ENCODE measurements around the gene POLE3. TPM values are rescaled to one million over a fixed set of nuclear protein-coding genes. Genes with fewer than 3 reads are reported as not detected.

POLE3 gene
- total RNA-seq, 6 experiments from 2014 or later = 13.8 to 24.5 (median 16.6) TPM

DNA sequence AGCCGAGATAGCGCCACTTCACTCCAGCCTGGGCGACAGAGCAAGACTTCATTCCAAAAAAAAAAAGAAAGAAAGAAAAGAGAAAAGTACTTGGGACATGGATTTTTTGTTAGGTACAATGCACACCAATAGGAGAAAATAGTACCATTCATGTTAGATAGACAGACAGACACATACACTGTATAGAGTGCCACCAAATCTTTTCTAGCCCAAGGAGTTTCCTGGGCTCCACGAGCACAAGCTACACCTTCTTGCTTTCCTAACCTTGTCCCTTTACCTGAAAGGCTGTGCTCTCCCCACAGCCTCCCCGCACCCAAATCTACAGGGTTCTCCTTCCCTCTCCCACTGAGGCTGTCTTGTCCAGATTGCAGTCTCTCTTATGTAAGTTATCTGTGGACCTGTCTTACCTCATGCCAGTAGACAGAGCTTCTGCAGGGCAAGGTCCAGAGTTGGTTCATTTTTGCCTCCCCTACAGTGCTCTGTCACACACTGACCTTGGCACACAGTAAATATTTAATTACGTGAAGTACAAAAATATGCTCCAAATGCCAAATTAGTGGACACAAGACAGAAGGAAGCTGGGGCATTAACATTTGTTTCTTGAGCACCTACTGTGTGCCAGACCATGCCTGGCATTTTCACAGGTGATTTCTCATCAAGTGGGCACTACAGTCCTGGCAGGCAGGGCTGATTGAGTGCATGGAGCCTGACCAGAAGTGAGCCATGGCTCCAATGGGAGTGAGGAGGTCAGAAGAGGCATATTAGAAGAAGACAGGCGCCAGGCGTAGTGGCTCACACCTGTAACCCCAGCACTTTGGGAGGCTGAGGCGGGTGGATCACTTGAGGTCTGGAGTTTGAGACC is 15.2 kb downstream of the POLE3 start:
- peak; percentile 73 to 84 (median 81) for ATAC-seq
- Histone ChIP-seq H3K27me3 (no peaks in the 10 kb centered on the region), H3K36me3 (peaks cover 0 to 22% (median 4%) of the 10 kb centered on the region in 4 donors), H3K27ac (peak overlapping the region in 2 of 3 donors; percentile 38 to 73), H3K4me1 (peaks cover 0 to 63% (median 17%) of the 10 kb centered on the region in 4 donors), H3K9me3 (no peaks in the 10 kb centered on the region), H3K4me3 (no peak overlapping the region)
- intact Hi-C loops (cut with DNase I) = no loop called here
- no peak for TF ChIP-seq POLR2A (IDR thresholded peaks at IDR 0.05)
- TF ChIP-seq, protein P1, sequence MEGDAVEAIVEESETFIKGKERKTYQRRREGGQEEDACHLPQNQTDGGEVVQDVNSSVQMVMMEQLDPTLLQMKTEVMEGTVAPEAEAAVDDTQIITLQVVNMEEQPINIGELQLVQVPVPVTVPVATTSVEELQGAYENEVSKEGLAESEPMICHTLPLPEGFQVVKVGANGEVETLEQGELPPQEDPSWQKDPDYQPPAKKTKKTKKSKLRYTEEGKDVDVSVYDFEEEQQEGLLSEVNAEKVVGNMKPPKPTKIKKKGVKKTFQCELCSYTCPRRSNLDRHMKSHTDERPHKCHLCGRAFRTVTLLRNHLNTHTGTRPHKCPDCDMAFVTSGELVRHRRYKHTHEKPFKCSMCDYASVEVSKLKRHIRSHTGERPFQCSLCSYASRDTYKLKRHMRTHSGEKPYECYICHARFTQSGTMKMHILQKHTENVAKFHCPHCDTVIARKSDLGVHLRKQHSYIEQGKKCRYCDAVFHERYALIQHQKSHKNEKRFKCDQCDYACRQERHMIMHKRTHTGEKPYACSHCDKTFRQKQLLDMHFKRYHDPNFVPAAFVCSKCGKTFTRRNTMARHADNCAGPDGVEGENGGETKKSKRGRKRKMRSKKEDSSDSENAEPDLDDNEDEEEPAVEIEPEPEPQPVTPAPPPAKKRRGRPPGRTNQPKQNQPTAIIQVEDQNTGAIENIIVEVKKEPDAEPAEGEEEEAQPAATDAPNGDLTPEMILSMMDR (IDR thresholded peaks at IDR 0.05) = no peak
- WGBS (ENCODE audit: insufficient coverage, low coverage, low lambda C conversion rate, missing lambda C conversion rate) = 48% methylated on average over 9 of the region's 9 CpGs
- peak in 2 of 3 donors; percentile 49 to 85 for DNase-seq

DNA sequence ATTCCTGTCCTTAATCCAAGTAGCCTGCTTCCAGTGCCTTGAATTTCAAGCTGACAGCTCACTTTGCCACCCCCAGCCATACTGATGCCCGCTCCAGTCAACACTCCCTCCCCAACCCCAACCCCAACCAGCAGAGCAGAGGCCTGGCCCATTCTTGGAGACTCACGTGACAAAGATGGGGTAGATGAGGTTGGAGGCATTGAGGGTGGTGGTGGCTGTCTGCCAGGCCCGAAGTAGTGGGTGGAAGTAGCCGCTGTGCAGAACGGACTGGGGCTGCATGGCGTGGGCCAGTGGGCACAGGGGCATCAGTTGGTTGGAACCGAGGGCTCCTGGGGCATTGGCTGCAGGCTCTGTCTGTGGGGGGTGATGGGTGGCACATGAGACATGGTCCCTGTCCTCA is 17.2 kb downstream of the POLE3 start:
- peaks cover 0 to 32% (median 11%) of the 10 kb centered on the region in 4 donors for H3K36me3 ChIP-seq
- H3K27ac ChIP-seq = no peak overlapping the region
- DNase-seq (no peak), ATAC-seq (no peak)
- peaks cover 0 to 63% (median 23%) of the 10 kb centered on the region in 4 donors for H3K4me1 ChIP-seq
- no peak overlapping the region for H3K4me3 ChIP-seq
- H3K9me3 ChIP-seq = no peaks in the 10 kb centered on the region
- 83% methylated on average over 2 of the region's 7 CpGs for WGBS (ENCODE audit: insufficient coverage, low coverage, low lambda C conversion rate, missing lambda C conversion rate)
- intact Hi-C loops (cut with DNase I) = no loop called here
- no peaks in the 10 kb centered on the region for H3K27me3 ChIP-seq
- TF ChIP-seq, protein P1 (IDR thresholded peaks at IDR 0.05) = no peak
- no peak for TF ChIP-seq POLR2A (IDR thresholded peaks at IDR 0.05)

- DNase-seq = no peak
- whole genome bisulfite sequencing (ENCODE audit: insufficient coverage, low coverage, low lambda C conversion rate, missing lambda C conversion rate) = 97% methylated on average over 6 of the region's 7 CpGs
- no peak for ATAC-seq
- no peak overlapping the region for H3K27ac ChIP-seq
- TF ChIP-seq POLR2A (IDR thresholded peaks at IDR 0.05) = no peak
- TF ChIP-seq, protein P1 (IDR thresholded peaks at IDR 0.05) = no peak
- H3K4me1 ChIP-seq = peaks cover 0 to 61% (median 25%) of the 10 kb centered on the region in 4 donors
- H3K36me3 ChIP-seq = peaks cover 0 to 32% (median 15%) of the 10 kb centered on the region in 4 donors
- no peak overlapping the region for H3K4me3 ChIP-seq
- H3K27me3 ChIP-seq = no peaks in the 10 kb centered on the region
- H3K9me3 ChIP-seq = no peaks in the 10 kb centered on the region
- intact Hi-C loops (cut with DNase I) = no loop called here
Measured at GRCh38 chr9:113391917-113392316, 18.6 kb downstream of the POLE3 start.

GRCh38 chr9:113390192-113390960 is 20.1 kb downstream of the POLE3 start:
- intact Hi-C loops (cut with DNase I) = no loop called here
- DNase-seq (no peak), ATAC-seq (peak in 1 of 4 donors; percentile 14)
- no peaks in the 10 kb centered on the region for H3K27me3 ChIP-seq
- no peak for TF ChIP-seq POLR2A (IDR thresholded peaks at IDR 0.05)
- TF ChIP-seq, protein P1 (IDR thresholded peaks at IDR 0.05) = no peak
- peaks cover 0 to 32% (median 16%) of the 10 kb centered on the region in 4 donors for H3K36me3 ChIP-seq
- no peaks in the 10 kb centered on the region for H3K9me3 ChIP-seq
- no peak overlapping the region for H3K4me3 ChIP-seq
- WGBS (ENCODE audit: insufficient coverage, low coverage, low lambda C conversion rate, missing lambda C conversion rate) = 40% methylated on average over 2 of the region's 17 CpGs
- peaks cover 0 to 68% (median 26%) of the 10 kb centered on the region in 4 donors for H3K4me1 ChIP-seq
- no peak overlapping the region for H3K27ac ChIP-seq
